Natural killer cell (primary cell): ENCODE results near the gene TRIM71. TPM values are rescaled to one million over a fixed set of nuclear protein-coding genes. Genes with fewer than 3 reads are reported as not detected.
"Not testable (repeated sequence)": the region's sequence is repeated elsewhere in the genome, so short reads cannot be mapped to it uniquely, and the experiment has no call there.

Source experiments
- ATAC-seq, 3 donors: fragments of 150-1000 bp in 2 of 3; fragments of 200-7000 bp in 1 of 3; cut with Tn5 transposase; 1 replicate in 1 of 3; 2 replicates in 2 of 3; pipeline ENCODE4 v1.10.0; 2021; ENCODE audit warnings: mild to moderate bottlenecking in 2 of 3, moderate library complexity in 2 of 3
- DNase-seq, 2 donors: peaks; one replicate each; pipeline versions ENCODE4 v3.0.0 to v3.0.0-alpha.2; 2013 to 2021; ENCODE audit warnings: mixed read lengths in 1 of 2
- H3K27ac ChIP-seq: one replicate; pipeline ENCODE4 v1.5.1; 2013; ENCODE audit warnings: mild to moderate bottlenecking, low read length
- H3K27me3 ChIP-seq: one replicate; pipeline ENCODE4 v1.6.1; 2013; ENCODE audit warnings: low read length; ENCODE audit not compliant: control insufficient read depth, insufficient read depth
- H3K36me3 ChIP-seq: one replicate; pipeline ENCODE4 v1.6.1; 2013; ENCODE audit warnings: low read length; ENCODE audit not compliant: control insufficient read depth, insufficient read depth
- H3K4me1 ChIP-seq: one replicate; pipeline ENCODE4 v1.6.1; 2013; ENCODE audit warnings: low read length; ENCODE audit not compliant: control insufficient read depth, insufficient read depth
- H3K4me3 ChIP-seq: one replicate; pipeline ENCODE4 v1.5.1; 2013; ENCODE audit warnings: low read length
- H3K9me3 ChIP-seq: one replicate; pipeline ENCODE4 v1.6.1; 2013; ENCODE audit warnings: low read length; ENCODE audit not compliant: control insufficient read depth, insufficient read depth
- H3K27ac Mint-ChIP-seq, 2 donors: one replicate each; pipeline ENCODE4 v1.8.0; 2022; ENCODE audit warnings: mild to moderate bottlenecking in 2 of 2, mixed read lengths in 2 of 2, moderate library complexity in 1 of 2
- H3K27me3 Mint-ChIP-seq, 2 donors: one replicate each; pipeline ENCODE4 v1.8.0; 2022; ENCODE audit warnings: low read depth in 2 of 2, mixed read lengths in 2 of 2
- H3K36me3 Mint-ChIP-seq: one replicate; pipeline ENCODE4 v1.8.0; 2022; ENCODE audit warnings: mixed read lengths
- H3K4me1 Mint-ChIP-seq, 2 donors: one replicate each; pipeline ENCODE4 v1.8.0; 2022; ENCODE audit warnings: mixed read lengths in 2 of 2
- H3K4me3 Mint-ChIP-seq: one replicate; pipeline ENCODE4 v1.8.0; 2022; ENCODE audit warnings: mild to moderate bottlenecking, moderate library complexity, mixed read lengths
- H3K9me3 Mint-ChIP-seq, 2 donors: one replicate each; pipeline ENCODE4 v1.8.0; 2022; ENCODE audit warnings: mixed read lengths in 2 of 2
- WGBS: methylation state at CpG from one replicate; pipeline ENCODE4 v1.1.7; 2013; ENCODE audit warnings: missing lambda C conversion rate; ENCODE audit not compliant: insufficient coverage; 5-methylcytosine and 5-hydroxymethylcytosine counted together
- intact Hi-C: fragments of 100-400 bp; cut with micrococcal nuclease; formaldehyde crosslinking; loops from one replicate; pipeline ENCODE4 v1.14.2; 2022
- total RNA-seq, 4 donors: library from RNA; stranded (reverse); fragments of 120-200 nt in 1 of 4; gene quantifications; one replicate each; pipeline versions ENCODE4 v1.2.3 to v1.2.4, GENCODE V29; 2013 to 2022
- TF ChIP-seq, protein P1 (sequence below): fragments of 200-600 bp; IDR thresholded peaks from one replicate; pipeline ENCODE4 v1.8.0; 2022; ENCODE audit warnings: antibody characterized with exemption

Gene TRIM71
- total RNA-seq, 3 donors from 2014 or later (not counting 1 experiment from before 2014, with no cell fraction given): 0.05 TPM; not detected in 2

DNA sequence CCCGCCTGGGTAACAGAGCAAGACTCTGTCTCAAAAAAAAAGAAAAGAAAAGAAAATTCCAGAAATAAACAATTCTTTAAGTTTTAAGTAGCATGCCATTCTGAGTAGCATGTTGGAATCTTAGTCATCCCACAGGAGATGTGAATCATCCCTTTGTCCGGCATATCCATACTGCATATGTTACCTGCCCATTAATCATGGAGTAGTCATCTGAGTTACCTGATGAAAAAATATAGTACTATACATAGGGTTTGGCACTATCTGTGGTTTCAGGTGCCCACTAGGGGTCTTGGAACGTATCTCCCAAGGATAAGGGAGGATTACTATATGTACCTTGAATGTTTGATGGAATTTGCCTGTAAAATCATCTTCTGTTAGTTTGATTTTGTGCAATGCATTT, 127.3 kb downstream of the TRIM71 start:
- TF ChIP-seq, protein P1, sequence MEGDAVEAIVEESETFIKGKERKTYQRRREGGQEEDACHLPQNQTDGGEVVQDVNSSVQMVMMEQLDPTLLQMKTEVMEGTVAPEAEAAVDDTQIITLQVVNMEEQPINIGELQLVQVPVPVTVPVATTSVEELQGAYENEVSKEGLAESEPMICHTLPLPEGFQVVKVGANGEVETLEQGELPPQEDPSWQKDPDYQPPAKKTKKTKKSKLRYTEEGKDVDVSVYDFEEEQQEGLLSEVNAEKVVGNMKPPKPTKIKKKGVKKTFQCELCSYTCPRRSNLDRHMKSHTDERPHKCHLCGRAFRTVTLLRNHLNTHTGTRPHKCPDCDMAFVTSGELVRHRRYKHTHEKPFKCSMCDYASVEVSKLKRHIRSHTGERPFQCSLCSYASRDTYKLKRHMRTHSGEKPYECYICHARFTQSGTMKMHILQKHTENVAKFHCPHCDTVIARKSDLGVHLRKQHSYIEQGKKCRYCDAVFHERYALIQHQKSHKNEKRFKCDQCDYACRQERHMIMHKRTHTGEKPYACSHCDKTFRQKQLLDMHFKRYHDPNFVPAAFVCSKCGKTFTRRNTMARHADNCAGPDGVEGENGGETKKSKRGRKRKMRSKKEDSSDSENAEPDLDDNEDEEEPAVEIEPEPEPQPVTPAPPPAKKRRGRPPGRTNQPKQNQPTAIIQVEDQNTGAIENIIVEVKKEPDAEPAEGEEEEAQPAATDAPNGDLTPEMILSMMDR: no peak
- Histone ChIP-seq H3K4me1 (peaks cover 4% of the 10 kb centered on the region), H3K27me3 (no peaks in the 10 kb centered on the region), H3K4me3 (no peak overlapping the region), H3K27ac (no peak overlapping the region), H3K9me3 (no peaks in the 10 kb centered on the region), H3K36me3 (no peaks in the 10 kb centered on the region)
- no peaks in the 10 kb centered on the region for H3K36me3 Mint-ChIP-seq
- no peak overlapping the region for H3K27ac Mint-ChIP-seq
- intact Hi-C loops: no loop called here
- no peaks in the 10 kb centered on the region for H3K4me1 Mint-ChIP-seq
- DNase-seq (no peak), ATAC-seq (no peak)
- H3K4me3 Mint-ChIP-seq: no peak overlapping the region
- H3K9me3 Mint-ChIP-seq: no peaks in the 10 kb centered on the region
- no peaks in the 10 kb centered on the region for H3K27me3 Mint-ChIP-seq
- 86% methylated on average over 3 of the region's 3 CpGs for WGBS

GRCh38 chr3:32945598-32945997, 127.8 kb downstream of the TRIM71 start:
- H3K9me3 ChIP-seq, H3K36me3 ChIP-seq, H3K27me3 ChIP-seq, H3K27me3 Mint-ChIP-seq, H3K9me3 Mint-ChIP-seq, H3K36me3 Mint-ChIP-seq, intact Hi-C loops, H3K27ac Mint-ChIP-seq, H3K4me1 ChIP-seq, H3K4me3 Mint-ChIP-seq, H3K4me3 ChIP-seq, H3K4me1 Mint-ChIP-seq, H3K27ac ChIP-seq, DNase-seq: not testable (repeated sequence)
- WGBS: 94% methylated on average over 12 of the region's 12 CpGs
- ATAC-seq: peak in 1 of 3 donors; percentile 26

DNA sequence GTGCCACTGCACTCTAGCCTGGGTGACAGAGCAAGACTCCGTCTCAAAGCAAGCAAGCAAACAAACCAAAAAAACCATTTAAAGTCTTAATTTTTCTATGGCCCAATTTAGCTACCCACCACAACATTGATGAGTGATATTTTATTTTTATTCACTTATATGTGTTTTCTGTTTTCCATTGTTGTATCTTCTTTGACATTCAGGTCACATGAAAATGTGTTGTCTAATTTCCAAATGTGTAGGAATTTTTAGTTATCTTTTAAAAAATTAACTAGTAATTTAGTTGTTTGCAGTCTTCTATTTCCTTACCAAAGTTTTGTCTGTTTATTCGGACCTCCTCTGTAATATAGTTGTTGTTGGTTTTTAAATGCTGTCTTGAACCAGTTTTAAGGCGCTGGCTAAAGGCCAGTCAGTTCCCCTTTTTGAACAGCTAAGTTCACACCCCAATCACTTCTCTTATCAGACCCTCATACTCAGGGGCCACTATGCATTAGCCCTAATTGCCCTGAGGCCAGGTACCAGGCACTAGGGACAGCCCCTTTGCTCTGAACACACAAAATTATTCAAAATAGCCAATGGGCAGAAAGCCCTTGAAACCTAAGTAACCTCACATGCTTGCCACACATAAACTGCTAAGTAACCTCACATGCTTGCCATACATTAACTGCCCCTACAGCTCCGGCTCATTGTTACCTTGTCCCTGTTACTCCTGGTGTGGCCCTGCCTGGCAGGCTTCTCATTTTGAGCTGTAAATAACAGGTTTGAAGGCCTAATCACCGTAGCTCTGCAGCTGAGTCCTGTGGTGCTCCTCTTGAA, 129.4 kb downstream of the TRIM71 start:
- no peak for DNase-seq
- Histone ChIP-seq H3K27ac (no peak overlapping the region), H3K4me1 (peaks cover 8% of the 10 kb centered on the region), H3K36me3 (no peaks in the 10 kb centered on the region), H3K4me3 (no peak overlapping the region), H3K9me3 (no peaks in the 10 kb centered on the region), H3K27me3 (no peaks in the 10 kb centered on the region)
- 52% methylated on average over 3 of the region's 5 CpGs for WGBS
- Mint-ChIP-seq H3K4me3 (no peak overlapping the region), H3K36me3 (no peaks in the 10 kb centered on the region), H3K27me3 (no peaks in the 10 kb centered on the region), H3K9me3 (no peaks in the 10 kb centered on the region), H3K4me1 (no peaks in the 10 kb centered on the region), H3K27ac (no peak overlapping the region)
- peak in 1 of 3 donors; percentile 27 for ATAC-seq
- TF ChIP-seq, protein P1: no peak
- intact Hi-C loops: loop anchor here (1.0 to 2.0 kb wide), 3 partner anchors 127 to 840 kb away; no protein-coding TSS in a partner anchor

Other genes starting within 250 kb of the TRIM71 start
- gene DYNC1LI1, start 247.1 kb upstream of the TRIM71 start, total RNA-seq: 10 to 100 TPM; 35.9 to 49.2 (median 39.9) TPM
- 10 to 100 TPM; 47.1 to 54.3 (median 53.8) TPM for gene CNOT10, start 132.8 kb upstream of the TRIM71 start, total RNA-seq
- gene CCR4, start 133.6 kb downstream of the TRIM71 start, total RNA-seq: 1 to 10 TPM in 2 of 3 donors, under 1 TPM in 1; 0.52 to 2.5 (median 1.4) TPM